HG02571 (cell line): ENCODE results near the gene RARB.

ENCODE experiments used
- ATAC-seq: cut with Tn5 transposase; IDR thresholded peaks from one replicate; pipeline ENCODE4 v1.9.1; 2021; ENCODE audit warnings: mild to moderate bottlenecking, moderate library complexity; ENCODE audit not compliant: unreplicated experiment

RARB gene

DNA sequence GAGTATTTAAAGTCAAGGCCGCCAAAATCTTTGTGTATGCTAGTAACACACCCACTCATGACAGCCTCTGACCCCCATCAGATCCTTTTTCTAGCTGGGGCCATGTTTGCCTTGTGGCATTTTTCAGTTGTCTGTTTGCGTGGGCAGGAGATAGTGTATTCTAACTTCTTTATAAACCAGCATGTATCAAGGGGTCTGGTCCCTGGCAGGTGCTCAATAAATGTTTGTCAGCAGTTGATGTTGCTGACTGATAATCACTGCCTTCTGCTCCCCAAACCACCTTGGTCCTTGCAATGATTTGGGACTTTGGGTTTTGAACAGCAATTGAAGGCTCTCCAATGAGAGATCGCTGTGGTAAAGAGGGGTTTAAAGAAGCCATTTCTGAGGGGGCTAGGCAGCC is 19.2 kb downstream of the RARB start:
- no peak for ATAC-seq

DNA sequence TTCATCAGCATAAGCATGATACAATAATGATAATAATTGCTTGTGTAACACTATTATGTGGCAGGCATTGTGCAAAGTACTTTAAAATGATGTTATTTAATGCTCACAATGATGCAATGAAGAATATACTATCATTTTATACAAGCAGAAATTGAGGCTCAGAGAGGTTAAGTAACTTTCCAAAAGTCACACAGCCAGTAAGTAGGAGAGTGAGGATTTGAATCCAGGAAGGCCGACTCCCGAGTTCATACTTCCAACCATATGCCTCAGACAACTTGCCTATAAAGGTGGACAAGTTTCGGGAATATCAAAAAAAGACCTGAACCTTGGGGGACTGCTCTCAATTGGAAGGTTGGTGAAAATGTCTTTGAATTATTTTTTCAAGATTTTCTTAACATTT is 19.9 kb downstream of the RARB start:
- ATAC-seq, result no peak

GRCh38 chr3:25448750-25449692 is 21.0 kb downstream of the RARB start:
- no peak for ATAC-seq

DNA sequence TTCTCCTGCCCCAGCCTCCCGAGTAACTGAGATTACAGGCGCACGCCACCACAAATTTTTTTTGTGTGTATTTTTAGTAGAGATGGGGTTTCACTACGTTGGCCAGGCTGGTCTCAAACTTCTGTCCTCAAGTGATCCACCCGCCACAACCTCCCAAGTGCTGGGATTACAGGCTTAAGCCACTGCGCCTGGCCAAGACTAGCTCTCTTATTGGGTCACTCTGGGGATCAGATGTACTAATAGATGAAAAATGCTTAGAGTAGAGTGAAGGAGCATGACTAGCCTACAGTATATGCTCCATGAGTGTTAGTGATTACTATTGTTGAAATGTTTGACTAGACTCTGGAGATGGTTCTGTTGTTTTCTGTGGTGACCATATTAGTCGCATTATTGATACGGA is 21.8 kb downstream of the RARB start:
- no peak for ATAC-seq

DNA sequence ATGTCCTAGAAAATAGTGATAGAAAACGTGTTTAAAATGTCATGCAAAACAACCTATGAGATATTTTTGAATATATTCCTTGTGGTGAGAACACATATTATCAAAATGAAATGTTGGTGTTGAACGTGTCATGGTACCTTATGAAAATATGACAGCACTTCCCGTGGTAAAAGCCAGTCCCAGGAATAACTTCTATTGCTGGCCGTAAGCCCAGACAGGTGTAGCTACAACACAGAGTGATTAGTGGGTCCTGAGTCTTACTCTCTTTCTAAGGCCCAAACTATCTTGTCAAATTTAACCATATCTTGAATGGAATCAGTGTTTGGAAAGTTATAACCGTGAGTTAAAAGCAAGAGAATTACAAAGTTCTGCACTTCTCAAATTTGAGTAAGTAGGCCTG is 24.1 kb downstream of the RARB start:
- ATAC-seq, result no peak

- no peak for ATAC-seq
Observed at GRCh38 chr3:25452740-25453139, 24.7 kb downstream of the RARB start.

DNA sequence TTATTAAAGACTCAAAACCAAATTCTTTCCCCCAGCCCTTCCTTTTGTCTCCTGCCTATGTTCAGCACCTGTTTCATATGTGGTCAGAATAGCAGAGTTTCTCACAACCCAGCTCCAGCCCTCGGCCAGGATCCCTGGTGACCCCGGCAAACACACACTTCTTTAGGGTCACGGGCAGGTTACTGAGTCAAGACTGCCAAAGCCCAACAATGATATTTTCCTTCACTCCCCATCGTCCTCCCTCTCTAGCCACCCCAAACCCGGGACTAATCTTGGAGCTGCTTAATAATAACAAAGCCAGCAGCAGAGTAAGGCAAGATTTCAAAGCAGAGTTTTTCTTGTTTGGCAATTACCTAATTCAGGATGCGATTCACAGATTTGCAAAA is 25.5 kb downstream of the RARB start:
- no peak for ATAC-seq

DNA sequence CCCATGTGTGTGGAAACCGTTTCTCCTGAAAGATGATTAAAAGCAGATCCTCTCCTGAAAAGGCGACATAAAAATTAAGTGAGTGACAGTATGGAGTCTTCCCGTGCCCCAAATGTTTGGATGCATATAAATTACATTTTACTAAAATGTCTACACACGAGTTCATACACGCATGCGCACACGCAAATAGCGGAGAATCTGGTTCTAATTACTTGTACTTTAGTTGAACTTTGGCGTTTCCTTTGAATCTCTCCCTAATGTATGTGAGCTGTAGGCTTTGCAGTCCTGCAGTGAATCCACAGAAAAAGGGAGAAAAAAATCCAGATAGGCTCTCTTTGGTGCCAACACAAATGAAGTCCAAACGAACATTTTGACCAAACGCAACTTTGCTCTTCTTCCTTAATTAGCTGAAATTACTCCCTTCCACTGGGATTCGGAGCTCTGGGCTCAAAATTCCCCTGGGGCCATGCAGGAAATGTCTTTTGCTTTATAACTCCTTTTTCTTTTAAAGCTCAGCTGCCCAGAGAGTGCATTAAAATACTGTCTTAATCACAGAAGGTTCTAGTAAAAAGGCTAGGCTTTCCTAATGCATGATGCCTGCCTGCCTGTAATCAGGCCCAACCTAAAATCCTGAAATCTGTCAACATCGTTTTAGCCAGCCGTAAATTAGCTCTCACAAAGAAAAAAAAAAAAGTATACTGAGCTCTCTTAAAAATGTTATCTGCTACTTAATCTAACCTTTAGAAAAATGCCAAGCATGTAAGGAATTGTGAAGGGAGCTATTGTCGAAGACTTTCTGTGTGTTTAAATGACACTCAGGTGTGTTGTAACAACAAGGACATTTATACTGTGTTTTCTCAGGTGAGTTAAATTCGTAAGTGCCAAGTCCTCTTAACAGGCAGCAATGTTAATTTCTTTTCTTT is 26.2 kb downstream of the RARB start:
- no peak for ATAC-seq

- ATAC-seq, result no peak
Observed at GRCh38 chr3:25455441-25456132, 27.5 kb downstream of the RARB start.

DNA sequence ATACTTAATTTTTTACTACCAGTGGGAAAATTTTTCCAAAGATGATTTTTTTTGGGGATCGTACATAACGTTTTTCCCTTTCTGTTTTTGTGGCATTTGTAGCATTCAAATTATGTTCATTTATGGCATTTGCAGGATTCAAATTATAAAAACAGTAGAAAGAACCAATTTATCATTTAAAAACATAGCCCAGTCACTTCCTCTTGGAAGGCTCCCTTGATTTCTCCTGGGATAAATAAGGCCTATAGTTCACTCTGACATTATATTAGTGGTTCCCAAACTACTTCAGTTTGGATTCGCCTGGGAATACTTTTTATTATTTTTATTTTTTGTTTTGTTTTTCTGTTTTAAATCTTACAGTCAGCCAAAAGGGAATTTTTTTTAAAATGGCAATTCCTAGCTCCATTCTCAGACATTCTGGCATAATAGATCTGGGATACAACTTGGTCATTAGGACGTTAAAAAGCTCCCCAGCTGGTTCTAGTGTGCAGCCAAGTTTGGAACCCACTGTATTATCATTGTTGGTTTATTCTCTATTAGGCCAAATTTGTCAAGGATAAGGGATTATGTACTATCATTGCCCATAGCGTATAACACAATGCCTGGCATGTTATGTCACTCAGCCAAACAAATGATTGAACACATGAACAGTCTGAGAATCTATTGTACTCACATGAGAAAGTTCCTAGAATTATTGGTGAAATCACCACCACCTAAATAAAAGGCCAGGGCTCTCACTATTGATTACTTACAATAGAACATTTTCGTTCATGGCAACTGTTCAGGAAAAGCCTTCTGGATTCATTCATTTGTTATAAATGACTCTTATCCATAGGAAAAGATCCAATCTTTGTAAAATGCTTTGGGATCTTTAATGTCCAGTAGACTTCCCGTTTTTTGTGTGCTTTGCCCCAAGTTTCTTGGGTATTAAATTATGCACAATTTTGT is 28.9 kb downstream of the RARB start:
- no peak for ATAC-seq

DNA sequence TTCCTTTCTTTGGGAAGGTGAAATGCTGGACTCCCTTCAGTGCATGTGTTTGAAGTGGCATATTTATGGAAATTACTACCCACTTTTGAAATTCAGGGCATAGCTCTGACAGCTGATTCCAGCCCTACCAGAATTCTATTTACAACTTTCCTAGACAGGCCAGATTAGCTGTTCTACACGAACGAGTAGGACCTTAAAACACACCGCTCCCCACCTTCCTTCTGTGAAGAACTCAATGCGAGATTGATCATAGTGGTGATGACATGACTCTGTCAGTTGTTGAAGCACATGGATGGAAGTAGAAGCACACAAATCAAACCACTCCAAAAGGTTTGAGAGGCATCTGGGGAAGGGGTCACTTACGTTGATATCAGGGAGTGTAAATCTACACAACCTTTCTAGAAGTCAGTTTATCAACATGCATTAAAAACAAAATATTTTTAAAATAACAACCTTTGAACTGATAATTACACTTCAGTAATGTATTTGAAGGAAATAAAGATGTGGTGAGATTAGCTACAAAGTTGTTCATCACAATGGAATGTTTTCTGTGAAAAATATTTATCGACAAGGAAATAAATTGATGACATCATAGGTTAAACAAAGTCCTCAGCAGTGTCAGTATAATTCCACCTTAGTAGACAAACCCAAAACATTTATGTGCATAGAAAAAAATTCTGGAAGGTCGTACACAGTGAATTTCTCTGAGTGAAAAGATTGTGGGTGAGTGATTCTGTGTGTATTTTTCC is 29.8 kb downstream of the RARB start:
- ATAC-seq, result no peak

GRCh38 chr3:25458420-25458814 is 30.4 kb downstream of the RARB start:
- ATAC-seq, result no peak

- ATAC-seq, result peak; percentile 95
Observed at GRCh38 chr3:25460751-25461150, 32.7 kb downstream of the RARB start.

DNA sequence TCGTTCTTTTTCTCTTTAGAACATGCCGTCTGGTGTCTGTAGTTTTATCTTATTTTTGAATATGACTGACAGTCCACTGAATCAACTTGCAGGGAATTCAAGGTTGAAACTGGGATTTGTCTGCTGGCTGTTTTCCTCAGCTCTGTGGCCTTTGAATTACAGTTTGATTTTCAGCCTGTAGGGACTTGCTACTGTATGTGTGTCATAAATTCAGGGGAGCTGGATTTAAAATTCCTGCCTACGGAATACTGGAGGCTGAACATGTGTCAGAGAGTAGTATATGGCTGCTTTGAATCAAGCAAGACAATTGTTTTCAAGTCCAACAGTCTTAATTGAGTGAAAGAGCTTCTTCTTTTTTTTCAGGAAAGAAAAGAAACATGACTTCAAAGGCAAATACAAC is 33.9 kb downstream of the RARB start:
- ATAC-seq, result no peak

GRCh38 chr3:25462495-25462894 is 34.4 kb downstream of the RARB start:
- no peak for ATAC-seq

DNA sequence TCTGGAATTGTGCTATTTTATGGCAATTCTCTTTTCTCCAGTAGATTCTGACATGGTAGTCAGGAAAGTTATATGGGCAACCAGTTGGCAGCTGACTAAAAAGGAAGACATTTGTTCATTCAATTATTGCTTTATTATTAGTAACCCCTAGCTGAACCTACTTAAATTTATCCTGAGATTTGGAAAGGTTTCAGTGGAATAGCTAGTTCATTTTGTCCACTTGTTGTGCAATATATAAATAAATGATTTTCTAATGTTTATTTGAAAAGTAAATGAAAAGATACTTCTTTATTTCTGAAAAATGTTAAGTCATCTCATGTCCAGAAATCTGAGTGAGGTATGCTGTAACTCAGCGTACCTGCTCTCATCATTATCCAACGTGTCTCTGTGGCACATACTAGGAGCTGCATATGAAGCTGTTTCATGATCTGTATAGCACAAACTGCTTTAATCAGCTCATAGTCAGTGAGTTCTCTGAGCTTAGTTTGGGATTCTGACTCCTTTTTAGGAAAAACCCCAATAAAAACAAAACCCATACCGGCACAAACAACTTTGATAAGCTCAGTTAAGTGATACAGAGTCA is 35.9 kb downstream of the RARB start:
- no peak for ATAC-seq

- ATAC-seq, result no peak
Observed at GRCh38 chr3:25465266-25465860, 37.3 kb downstream of the RARB start.

DNA sequence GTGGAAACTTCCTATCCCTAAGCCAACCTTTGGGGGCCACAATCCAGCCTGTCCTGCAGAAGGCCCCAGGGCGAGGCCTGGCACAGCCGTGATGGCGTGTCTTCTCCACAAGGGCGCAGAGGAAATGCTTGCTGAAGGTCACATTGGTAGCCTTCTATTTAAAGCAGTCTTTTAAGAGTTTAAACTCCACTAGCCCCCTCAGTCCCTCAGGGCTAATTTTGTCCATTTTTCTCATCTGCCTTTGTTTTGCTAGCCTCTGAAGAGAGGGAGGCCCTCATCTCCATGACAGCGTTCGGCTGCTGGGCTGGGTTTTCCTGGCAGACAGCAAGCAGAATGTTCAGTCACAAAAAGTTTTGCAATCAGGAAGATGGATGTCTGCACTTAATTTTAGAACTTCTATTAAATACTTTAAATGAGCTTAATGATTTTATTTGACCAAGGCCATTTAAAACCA is 40.8 kb downstream of the RARB start:
- ATAC-seq, result no peak

- ATAC-seq, result no peak
Observed at GRCh38 chr3:25469558-25469957, 41.5 kb downstream of the RARB start.
